ENCODE measurements around the gene ROBO1. TPM values are rescaled to one million over a fixed set of nuclear protein-coding genes. Genes with fewer than 3 reads are reported as not detected.
A peak's percentile ranks its signal among the peaks of the same experiment; 100 is the strongest.

Gene ROBO1
- total RNA-seq, 2 donors from 2014 or later, result not detected

- DNase-seq, result no peak
- H3K4me3 Mint-ChIP-seq, result no peak overlapping the region
These were observed 735.0 kb downstream of the ROBO1 start for GRCh38 chr3:79032686-79033318.

GRCh38 chr3:79030157-79030556 is 737.6 kb downstream of the ROBO1 start:
- H3K4me3 Mint-ChIP-seq, result no peak overlapping the region
- no peaks in the 10 kb centered on the region for H3K4me1 Mint-ChIP-seq
- H3K27me3 Mint-ChIP-seq, result no peaks in the 10 kb centered on the region
- peaks cover 2% of the 10 kb centered on the region for H3K9me3 ChIP-seq (ENCODE audit: control insufficient read depth, low read length, poor library complexity, severe bottlenecking)
- H3K36me3 Mint-ChIP-seq (ENCODE audit: low read depth), result no peaks in the 10 kb centered on the region
- H3K27ac Mint-ChIP-seq, result no peak overlapping the region
- ATAC-seq (no peak), DNase-seq (no peak)

More at GRCh38 chr3:79032686-79033318, 735.0 kb downstream of the ROBO1 start:
- H3K4me1 Mint-ChIP-seq, result no peaks in the 10 kb centered on the region
- no peaks in the 10 kb centered on the region for H3K27me3 Mint-ChIP-seq
- no peak for ATAC-seq
- H3K36me3 Mint-ChIP-seq (ENCODE audit: low read depth), result no peaks in the 10 kb centered on the region
- H3K27ac Mint-ChIP-seq, result no peak overlapping the region
- peaks cover 2% of the 10 kb centered on the region for H3K9me3 ChIP-seq (ENCODE audit: control insufficient read depth, low read length, poor library complexity, severe bottlenecking)

DNA sequence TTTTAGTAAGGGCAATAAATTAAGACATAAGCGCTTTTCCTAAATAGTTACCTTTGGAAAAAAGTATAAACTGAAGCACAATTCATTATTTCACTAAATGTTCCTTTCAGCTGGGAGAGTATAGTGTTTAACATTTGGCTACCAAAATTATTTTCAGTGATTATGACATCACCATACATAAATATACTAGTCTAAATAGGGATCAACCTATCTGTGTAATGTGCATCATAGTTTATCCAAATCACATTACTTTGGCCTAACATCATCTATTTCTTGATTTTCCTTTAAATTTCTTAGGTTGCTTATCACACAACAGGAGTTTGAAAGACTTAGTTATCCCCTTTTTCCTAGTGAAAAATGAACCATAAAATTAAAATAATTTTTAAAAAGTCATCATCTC is 738.9 kb downstream of the ROBO1 start:
- no peaks in the 10 kb centered on the region for H3K36me3 Mint-ChIP-seq (ENCODE audit: low read depth)
- no peaks in the 10 kb centered on the region for H3K27me3 Mint-ChIP-seq
- no peak overlapping the region for H3K4me3 Mint-ChIP-seq
- no peak overlapping the region for H3K27ac Mint-ChIP-seq
- H3K4me1 Mint-ChIP-seq, result no peaks in the 10 kb centered on the region
- DNase-seq (no peak), ATAC-seq (no peak)
- H3K9me3 ChIP-seq (ENCODE audit: control insufficient read depth, low read length, poor library complexity, severe bottlenecking), result peaks cover 2% of the 10 kb centered on the region

GRCh38 chr3:79027593-79027992 is 740.2 kb downstream of the ROBO1 start:
- no peaks in the 10 kb centered on the region for H3K4me1 Mint-ChIP-seq
- no peaks in the 10 kb centered on the region for H3K36me3 Mint-ChIP-seq (ENCODE audit: low read depth)
- no peak for ATAC-seq
- H3K27me3 Mint-ChIP-seq, result no peaks in the 10 kb centered on the region
- H3K9me3 ChIP-seq (ENCODE audit: control insufficient read depth, low read length, poor library complexity, severe bottlenecking), result peaks cover 2% of the 10 kb centered on the region
- no peak for DNase-seq
- no peak overlapping the region for H3K27ac Mint-ChIP-seq
- no peak overlapping the region for H3K4me3 Mint-ChIP-seq

- ATAC-seq (no peak), DNase-seq (no peak)
- no peaks in the 10 kb centered on the region for H3K9me3 ChIP-seq (ENCODE audit: control insufficient read depth, low read length, poor library complexity, severe bottlenecking)
- H3K27ac Mint-ChIP-seq, result no peak overlapping the region
- H3K4me3 Mint-ChIP-seq, result peak overlapping the region; percentile 1
- H3K4me1 Mint-ChIP-seq, result peaks cover 4% of the 10 kb centered on the region
- H3K27me3 Mint-ChIP-seq, result peaks cover 8% of the 10 kb centered on the region
- H3K36me3 Mint-ChIP-seq (ENCODE audit: low read depth), result no peaks in the 10 kb centered on the region
These were observed 747.9 kb downstream of the ROBO1 start for GRCh38 chr3:79019924-79020173.

DNA sequence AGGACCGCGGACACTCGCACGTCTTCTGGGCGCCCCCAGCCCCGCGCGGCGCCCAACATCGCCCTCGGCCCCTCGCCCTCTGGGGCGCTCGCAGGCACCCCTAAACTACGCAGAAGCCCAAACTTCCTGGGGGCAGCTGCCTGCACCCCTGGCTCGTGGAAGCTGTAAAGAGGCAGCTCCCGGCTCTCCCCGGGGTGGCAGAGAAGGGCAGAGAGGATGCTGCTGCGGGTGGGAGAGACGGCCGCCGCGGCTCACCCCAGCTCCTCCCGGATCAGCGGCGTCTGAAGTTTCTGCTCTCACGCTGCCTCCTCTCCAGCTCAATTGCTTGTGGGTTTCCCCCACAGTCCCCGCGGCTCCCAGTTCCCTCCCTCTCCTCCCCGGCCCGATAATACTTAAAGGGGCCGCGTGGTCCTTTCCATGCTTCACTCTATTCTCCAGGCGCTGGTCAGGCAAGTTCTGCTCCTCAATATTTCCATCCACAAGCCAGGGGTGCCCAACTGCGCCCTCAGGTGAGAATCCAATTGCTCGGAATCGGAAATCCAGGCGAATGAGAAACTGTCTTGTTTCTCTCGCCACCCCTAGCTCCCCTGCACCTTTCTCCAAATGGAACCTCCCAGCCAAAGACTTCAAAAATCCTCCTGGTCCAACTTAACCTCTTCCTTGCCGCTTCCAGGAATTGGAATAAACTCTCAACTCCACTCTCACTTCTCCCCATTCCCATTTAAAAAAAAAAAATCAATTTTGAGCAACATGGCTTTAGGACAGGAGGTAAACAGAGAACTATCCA is 748.5 kb downstream of the ROBO1 start:
- H3K9me3 ChIP-seq (ENCODE audit: control insufficient read depth, low read length, poor library complexity, severe bottlenecking), result no peaks in the 10 kb centered on the region
- no peak for DNase-seq

DNA sequence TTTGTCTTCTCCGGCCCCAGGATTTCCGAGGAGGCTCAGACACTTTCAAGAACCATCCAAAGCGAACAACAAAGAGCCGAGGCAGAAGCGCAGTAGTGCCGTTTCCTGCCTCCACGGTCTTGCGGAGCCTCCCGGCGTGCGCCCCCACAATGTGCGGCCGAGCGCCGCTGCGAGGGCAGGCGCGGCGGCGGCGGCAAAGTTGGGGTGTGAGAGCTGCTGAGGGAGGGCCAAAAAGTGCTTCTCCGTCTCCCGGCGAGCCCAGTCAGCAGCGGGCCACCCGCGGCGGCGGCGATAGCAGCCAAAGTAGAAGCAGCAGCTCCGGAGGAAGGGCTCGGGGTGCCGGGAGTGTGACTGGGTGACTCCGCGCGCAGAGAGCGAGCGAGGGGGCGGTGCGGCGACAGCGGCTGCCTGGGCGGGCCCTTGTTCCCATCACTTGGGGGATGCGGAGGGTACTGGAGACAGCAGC is 749.1 kb downstream of the ROBO1 start:
- Mint-ChIP-seq H3K27me3 (peaks cover 8% of the 10 kb centered on the region), H3K27ac (no peak overlapping the region), H3K36me3 (ENCODE audit: low read depth) (no peaks in the 10 kb centered on the region), H3K4me1 (peaks cover 4% of the 10 kb centered on the region), H3K4me3 (no peak overlapping the region)
- no peaks in the 10 kb centered on the region for H3K9me3 ChIP-seq (ENCODE audit: control insufficient read depth, low read length, poor library complexity, severe bottlenecking)
- ATAC-seq (no peak), DNase-seq (no peak)

More for the DNA sequence above, 748.5 kb downstream of the ROBO1 start:
- Mint-ChIP-seq H3K27me3 (peaks cover 8% of the 10 kb centered on the region), H3K27ac (no peak overlapping the region), H3K4me1 (peaks cover 4% of the 10 kb centered on the region), H3K4me3 (peak overlapping the region; percentile 1), H3K36me3 (ENCODE audit: low read depth) (no peaks in the 10 kb centered on the region)
- ATAC-seq, result no peak

GRCh38 chr3:79018265-79018664 is 749.5 kb downstream of the ROBO1 start:
- no peak for DNase-seq
- H3K27ac Mint-ChIP-seq, result no peak overlapping the region
- H3K4me1 Mint-ChIP-seq, result peaks cover 4% of the 10 kb centered on the region
- H3K27me3 Mint-ChIP-seq, result peaks cover 8% of the 10 kb centered on the region
- no peaks in the 10 kb centered on the region for H3K36me3 Mint-ChIP-seq (ENCODE audit: low read depth)
- no peak overlapping the region for H3K4me3 Mint-ChIP-seq
- H3K9me3 ChIP-seq (ENCODE audit: control insufficient read depth, low read length, poor library complexity, severe bottlenecking), result no peaks in the 10 kb centered on the region
- ATAC-seq, result no peak

DNA sequence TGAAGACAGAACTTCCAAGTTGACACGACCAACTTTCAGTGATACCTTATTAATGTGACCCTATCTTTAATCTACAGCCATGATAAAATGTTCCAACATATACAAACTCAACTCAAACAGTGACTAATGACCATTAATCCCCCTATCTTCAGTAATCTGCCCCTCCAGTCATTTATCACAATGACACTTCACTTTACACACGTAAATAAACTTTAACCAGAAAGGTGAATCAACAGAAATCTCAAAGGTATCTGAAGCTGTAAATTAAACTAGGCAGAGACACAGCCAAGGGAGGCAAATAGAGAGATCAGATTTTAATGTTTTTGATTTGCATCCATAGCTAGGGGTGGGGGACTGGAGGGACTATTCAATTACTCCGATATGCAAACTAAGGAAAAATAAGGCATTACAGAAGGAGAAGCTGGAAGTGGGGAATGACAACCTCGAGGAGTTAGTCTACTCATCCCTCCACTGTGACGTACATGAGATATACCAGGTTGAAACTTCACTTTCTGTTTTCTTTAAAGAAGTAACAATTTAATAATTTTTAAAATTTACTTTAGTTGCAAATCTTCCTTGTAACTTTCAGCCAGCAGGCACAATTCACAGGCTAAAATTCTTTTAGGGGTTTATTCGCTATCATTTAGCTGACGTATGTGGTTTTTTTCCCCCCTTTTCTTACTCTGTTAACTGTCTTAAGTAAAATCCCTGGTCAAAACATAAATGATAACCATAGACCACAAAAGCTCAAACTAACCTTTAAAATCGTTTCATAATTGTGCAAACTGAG is 751.0 kb downstream of the ROBO1 start:
- no peak for DNase-seq
- no peaks in the 10 kb centered on the region for H3K36me3 Mint-ChIP-seq (ENCODE audit: low read depth)
- peaks cover 8% of the 10 kb centered on the region for H3K27me3 Mint-ChIP-seq
- H3K27ac Mint-ChIP-seq, result no peak overlapping the region
- peaks cover 4% of the 10 kb centered on the region for H3K4me1 Mint-ChIP-seq
- no peaks in the 10 kb centered on the region for H3K9me3 ChIP-seq (ENCODE audit: control insufficient read depth, low read length, poor library complexity, severe bottlenecking)
- H3K4me3 Mint-ChIP-seq, result no peak overlapping the region
- ATAC-seq, result no peak

- Mint-ChIP-seq H3K4me3 (no peak overlapping the region), H3K27me3 (peaks cover 8% of the 10 kb centered on the region), H3K27ac (no peak overlapping the region), H3K4me1 (peaks cover 4% of the 10 kb centered on the region), H3K36me3 (ENCODE audit: low read depth) (no peaks in the 10 kb centered on the region)
- H3K9me3 ChIP-seq (ENCODE audit: control insufficient read depth, low read length, poor library complexity, severe bottlenecking), result no peaks in the 10 kb centered on the region
- DNase-seq (no peak), ATAC-seq (no peak)
These were observed 751.9 kb downstream of the ROBO1 start for GRCh38 chr3:79015854-79016253.

- H3K4me3 Mint-ChIP-seq, result no peak overlapping the region
- H3K4me1 Mint-ChIP-seq, result no peaks in the 10 kb centered on the region
- no peaks in the 10 kb centered on the region for H3K27me3 Mint-ChIP-seq
- no peaks in the 10 kb centered on the region for H3K36me3 Mint-ChIP-seq (ENCODE audit: low read depth)
- DNase-seq (no peak), ATAC-seq (no peak)
- no peak overlapping the region for H3K27ac Mint-ChIP-seq
- no peaks in the 10 kb centered on the region for H3K9me3 ChIP-seq (ENCODE audit: control insufficient read depth, low read length, poor library complexity, severe bottlenecking)
These were observed 754.8 kb downstream of the ROBO1 start for GRCh38 chr3:79012946-79013362.

DNA sequence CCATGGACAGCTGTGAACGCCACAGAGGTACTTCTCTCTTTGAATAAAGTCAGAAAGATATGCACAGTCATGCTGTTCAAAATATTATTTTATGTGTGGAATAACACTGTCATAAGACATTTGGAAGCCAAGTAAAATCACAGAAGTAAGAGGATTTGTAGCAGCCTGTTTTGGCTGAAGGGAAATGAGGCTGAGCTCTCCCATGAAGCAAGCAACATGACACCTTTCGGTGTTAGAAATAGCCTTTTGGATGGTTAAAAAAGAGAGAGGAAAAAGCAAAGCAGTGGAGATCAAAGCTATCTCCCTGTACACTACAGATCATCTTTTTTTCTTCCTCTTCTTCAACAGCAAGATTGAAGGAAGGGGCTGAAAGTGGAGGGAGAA is 755.3 kb downstream of the ROBO1 start:
- H3K27ac Mint-ChIP-seq, result no peak overlapping the region

DNA sequence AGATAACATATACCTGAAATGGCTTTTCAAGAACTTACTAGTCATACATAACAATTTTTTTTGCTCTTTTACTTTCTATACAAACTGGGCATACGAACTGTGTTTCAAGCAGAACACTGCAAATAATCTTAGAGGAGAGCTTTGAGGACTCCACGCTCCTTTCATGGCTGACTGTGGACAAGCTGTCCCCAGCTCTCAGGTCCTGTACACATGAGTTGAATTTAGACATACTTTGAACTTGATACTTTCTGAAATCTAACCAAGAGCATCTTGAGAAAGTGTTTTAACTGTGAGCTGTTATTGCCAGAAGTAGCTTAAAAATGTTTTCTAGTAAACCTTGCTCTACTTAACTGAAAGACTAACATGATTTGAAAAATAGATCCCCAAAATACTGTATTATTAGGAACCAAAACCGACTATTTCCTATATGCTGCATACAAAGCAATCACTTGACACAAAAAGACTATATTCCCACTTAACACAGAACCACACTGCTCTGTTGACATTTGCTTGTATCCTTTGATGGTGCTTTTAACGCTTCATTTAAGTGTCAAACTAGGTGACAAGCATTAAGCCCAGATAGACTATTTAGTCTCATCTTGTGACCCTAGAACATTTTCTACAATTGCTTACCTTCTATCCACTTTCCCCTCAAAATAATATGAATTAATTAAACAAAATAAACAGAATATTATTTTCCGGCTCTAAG is 755.8 kb downstream of the ROBO1 start:
- DNase-seq, result no peak
- H3K27me3 Mint-ChIP-seq, result no peaks in the 10 kb centered on the region
- H3K4me3 Mint-ChIP-seq, result no peak overlapping the region
- H3K9me3 ChIP-seq (ENCODE audit: control insufficient read depth, low read length, poor library complexity, severe bottlenecking), result no peaks in the 10 kb centered on the region
- no peak overlapping the region for H3K27ac Mint-ChIP-seq
- H3K36me3 Mint-ChIP-seq (ENCODE audit: low read depth), result no peaks in the 10 kb centered on the region
- no peaks in the 10 kb centered on the region for H3K4me1 Mint-ChIP-seq
- ATAC-seq, result no peak

More for the DNA sequence above, 755.3 kb downstream of the ROBO1 start:
- no peak for DNase-seq
- Mint-ChIP-seq H3K4me3 (no peak overlapping the region), H3K27me3 (no peaks in the 10 kb centered on the region), H3K36me3 (ENCODE audit: low read depth) (no peaks in the 10 kb centered on the region), H3K4me1 (no peaks in the 10 kb centered on the region)
- no peaks in the 10 kb centered on the region for H3K9me3 ChIP-seq (ENCODE audit: control insufficient read depth, low read length, poor library complexity, severe bottlenecking)
- ATAC-seq, result no peak
